Caco-2 (cell line): Measurements from ENCODE around the gene ARMC2. TPM values are rescaled to one million over a fixed set of nuclear protein-coding genes. Genes with fewer than 3 reads are reported as not detected.

Experiments used
- BruUV-seq: library from RNA; stranded (reverse); fragments of 400-500 nt; replicated peaks from 2 replicates; lab custom pipeline; 2021; lab: Mats Ljungman, UMichigan
- CTCF ChIA-PET: fragments of 300-600 bp; sonication (Branson Sonifier 250); formaldehyde crosslinking; loops from one replicate; lab custom pipeline; 2022; ENCODE audit warnings: antibody characterized with exemption; lab: Charles Lee
- POLR2A ChIA-PET: fragments of 300-600 bp; sonication (Branson Sonifier 250); formaldehyde crosslinking; loops from one replicate; lab custom pipeline; 2022; ENCODE audit warnings: antibody characterized with exemption; lab: Charles Lee
- DNase-seq, 2 experiments: peaks; one replicate each; pipeline versions ENCODE4 v3.0.0 to v3.0.0-alpha.2; 2020 to 2022
- H3K27me3 ChIP-seq: replicated peaks from 2 replicates; pipeline ENCODE4 v1.6.0; 2011; ENCODE audit warnings: low read length; ENCODE audit not compliant: control insufficient read depth, insufficient read depth
- H3K36me3 ChIP-seq: 2 replicates; pipeline ENCODE4 v1.5.1; 2011; ENCODE audit warnings: low read length; ENCODE audit not compliant: control insufficient read depth, insufficient read depth
- H3K4me1 ChIP-seq: fragments of 250-450 bp; sonication (Bioruptor Pico); 2 replicates; pipeline ENCODE4 v1.5.1; 2020; ENCODE audit warnings: mild to moderate bottlenecking
- H3K4me3 ChIP-seq: 2 replicates; pipeline ENCODE4 v1.5.1; 2011; ENCODE audit warnings: low read depth, mild to moderate bottlenecking, control low read depth, low read length
- H3K9me3 ChIP-seq: fragments of 250-450 bp; sonication (Bioruptor Pico); 2 replicates; pipeline ENCODE4 v1.5.1; 2020; ENCODE audit warnings: mild to moderate bottlenecking, moderate library complexity
- H3K27ac Mint-ChIP-seq: one replicate; pipeline ENCODE4 v1.8.0; 2022; ENCODE audit warnings: mixed read lengths; ENCODE audit not compliant: unreplicated experiment
- H3K27me3 Mint-ChIP-seq: one replicate; pipeline ENCODE4 v1.8.0; 2022; ENCODE audit warnings: mixed read lengths; ENCODE audit not compliant: insufficient read depth, unreplicated experiment
- H3K36me3 Mint-ChIP-seq: one replicate; pipeline ENCODE4 v1.8.0; 2022; ENCODE audit warnings: mild to moderate bottlenecking, mixed read lengths; ENCODE audit not compliant: insufficient read depth, unreplicated experiment
- H3K4me1 Mint-ChIP-seq: one replicate; pipeline ENCODE4 v1.8.0; 2022; ENCODE audit warnings: low read depth, mixed read lengths; ENCODE audit not compliant: unreplicated experiment
- H3K4me3 Mint-ChIP-seq: one replicate; pipeline ENCODE4 v1.8.0; 2022; ENCODE audit warnings: mild to moderate bottlenecking, moderate library complexity, mixed read lengths; ENCODE audit not compliant: unreplicated experiment
- H3K9me3 Mint-ChIP-seq: one replicate; pipeline ENCODE4 v1.8.0; 2022; ENCODE audit warnings: mixed read lengths; ENCODE audit not compliant: unreplicated experiment
- CTCF ChIP-seq, 2 experiments: fragments of 200-600 bp in 1 of 2; IDR thresholded peaks; 1 replicate in 1 of 2; 2 replicates in 1 of 2; pipeline versions ENCODE4 v1.5.1 to v1.8.0; 2011 to 2022; ENCODE audit warnings: antibody characterized with exemption in 1 of 2, control low read depth in 1 of 2, inconsistent platforms in 1 of 2, low read depth in 1 of 2, low read length in 1 of 2, mild to moderate bottlenecking in 1 of 2, moderate library complexity in 1 of 2; ENCODE audit not compliant: insufficient read depth in 1 of 2, severe bottlenecking in 1 of 2, unreplicated experiment in 1 of 2
- intact Hi-C: fragments of 100-400 bp; cut with micrococcal nuclease; formaldehyde crosslinking; loops from one replicate; pipeline ENCODE4 v1.10.0; 2022; ENCODE audit not compliant: unreplicated experiment
- total RNA-seq: library from RNA; stranded (reverse); gene quantifications from 2 replicates; pipeline ENCODE4 v1.2.3, GENCODE V29; 2022

Gene ARMC2
- total RNA-seq, 1 experiment from 2014 or later: 7.8 TPM

- Histone ChIP-seq H3K4me1 (no peaks in the 10 kb centered on the region), H3K4me3 (no peak overlapping the region), H3K36me3 (no peaks in the 10 kb centered on the region), H3K27me3 (no peaks in the 10 kb centered on the region), H3K9me3 (no peaks in the 10 kb centered on the region)
- no TSS peak for BruUV-seq
- H3K27ac Mint-ChIP-seq: no peak overlapping the region
- intact Hi-C loops: no loop called here
- no peaks in the 10 kb centered on the region for H3K9me3 Mint-ChIP-seq
- peaks cover 6% of the 10 kb centered on the region for H3K4me1 Mint-ChIP-seq
- TF ChIP-seq CTCF (IDR thresholded peaks at IDR 0.05; ENCODE audit: insufficient read depth in 1 of 2, low read depth in 1 of 2, low read length in 1 of 2, severe bottlenecking in 1 of 2, unreplicated experiment in 1 of 2): no peak
- no peaks in the 10 kb centered on the region for H3K36me3 Mint-ChIP-seq
- ChIA-PET POLR2A (no interaction called here), CTCF (interaction anchor here (1.8 to 2.6 kb wide), 3 partner anchors 8 to 304 kb away, joined by 5 to 17 read pairs (median 11); no protein-coding TSS in a partner anchor)
- no peaks in the 10 kb centered on the region for H3K27me3 Mint-ChIP-seq
- no peak overlapping the region for H3K4me3 Mint-ChIP-seq
- DNase-seq: no peak
Observed at GRCh38 chr6:108846628-108847027, 1.6 kb upstream of the ARMC2 start.

GRCh38 chr6:108847738-108848115, 495 bp upstream of the ARMC2 start:
- Mint-ChIP-seq H3K4me3 (peak overlapping the region; percentile 80), H3K9me3 (no peaks in the 10 kb centered on the region), H3K27me3 (no peaks in the 10 kb centered on the region), H3K36me3 (no peaks in the 10 kb centered on the region), H3K27ac (no peak overlapping the region), H3K4me1 (peaks cover 6% of the 10 kb centered on the region)
- Histone ChIP-seq H3K4me1 (no peaks in the 10 kb centered on the region), H3K4me3 (peak overlapping the region; percentile 63), H3K36me3 (no peaks in the 10 kb centered on the region), H3K9me3 (no peaks in the 10 kb centered on the region), H3K27me3 (no peaks in the 10 kb centered on the region)
- DNase-seq: peak in 1 of 2 experiments; percentile 6
- no TSS peak for BruUV-seq
- TF ChIP-seq CTCF (IDR thresholded peaks at IDR 0.05; ENCODE audit: insufficient read depth in 1 of 2, low read depth in 1 of 2, low read length in 1 of 2, severe bottlenecking in 1 of 2, unreplicated experiment in 1 of 2): no peak
- CTCF ChIA-PET: interaction anchor here (0.8 to 2.6 kb wide), 5 partner anchors 9 to 1197 kb away, joined by 3 to 17 read pairs (median 4); no protein-coding TSS in a partner anchor
- intact Hi-C loops: no loop called here
- POLR2A ChIA-PET: interaction anchor here (0.5 to 1.3 kb wide), 8 partner anchors 58 to 537 kb away, joined by 3 to 18 read pairs (median 3); partner anchors contain the start of genes CEP57L1, FOXO3 and SESN1

GRCh38 chr6:108850669-108851465, 2.6 kb downstream of the ARMC2 start:
- ChIA-PET CTCF (no interaction called here), POLR2A (interaction anchor here (0.6 kb wide), 1 partner anchor 533 kb away, joined by 3 read pairs; no protein-coding TSS in a partner anchor)
- Mint-ChIP-seq H3K27me3 (no peaks in the 10 kb centered on the region), H3K36me3 (no peaks in the 10 kb centered on the region), H3K9me3 (no peaks in the 10 kb centered on the region), H3K4me3 (no peak overlapping the region), H3K27ac (no peak overlapping the region), H3K4me1 (peaks cover 6% of the 10 kb centered on the region)
- DNase-seq: no peak
- H3K27me3 ChIP-seq: no peaks in the 10 kb centered on the region
- intact Hi-C loops: no loop called here
- no peak overlapping the region for H3K4me3 ChIP-seq
- BruUV-seq: no TSS peak
- TF ChIP-seq CTCF (IDR thresholded peaks at IDR 0.05; ENCODE audit: insufficient read depth in 1 of 2, low read depth in 1 of 2, low read length in 1 of 2, severe bottlenecking in 1 of 2, unreplicated experiment in 1 of 2): no peak
- H3K36me3 ChIP-seq: no peaks in the 10 kb centered on the region
- H3K9me3 ChIP-seq: no peaks in the 10 kb centered on the region
- no peaks in the 10 kb centered on the region for H3K4me1 ChIP-seq
